ENCODE results near the gene CYP3A7.
"Not testable (repeated sequence)": the region's sequence is repeated elsewhere in the genome, so short reads cannot be mapped to it uniquely, and the experiment has no call there.

Gene CYP3A7

GRCh38 chr7:99755085-99755484 lies 20.1 kb upstream of the CYP3A7 start:
- Histone ChIP-seq H3K4me3 (ENCODE audit: low read depth, low read length, poor library complexity, severe bottlenecking) (no peak overlapping the region), H3F3A (ENCODE audit: insufficient read depth, low read length) (no peaks in the 10 kb centered on the region), H3K36me3 (ENCODE audit: insufficient read depth, low read length) (no peaks in the 10 kb centered on the region), H3K27ac (ENCODE audit: low read depth, low read length, poor library complexity, severe bottlenecking) (no peak overlapping the region), H3K9me3 (ENCODE audit: low read length) (no peaks in the 10 kb centered on the region), H3K27me3 (ENCODE audit: insufficient read depth, low read length) (no peaks in the 10 kb centered on the region; the same call in 1 of the 2 replicates), H3K79me2 (ENCODE audit: insufficient read depth, low read length) (no peaks in the 10 kb centered on the region), H4K20me1 (ENCODE audit: insufficient read depth, low read length) (no peaks in the 10 kb centered on the region), H3K9me2 (ENCODE audit: low read depth, low read length) (no peaks in the 10 kb centered on the region), H3K4me1 (ENCODE audit: insufficient read depth, low read length, severe bottlenecking) (no peaks in the 10 kb centered on the region), H3K4me2 (ENCODE audit: low read length) (no peak overlapping the region), H2AFZ (ENCODE audit: low read length) (no peak overlapping the region), H3K9ac (ENCODE audit: low read length) (no peak overlapping the region)
- TF ChIP-seq CTCF (IDR thresholded peaks at IDR 0.05; ENCODE audit: low read length) (no peak), EZH2 (IDR thresholded peaks at IDR 0.05; ENCODE audit: borderline replicate concordance, low read length) (no peak)

- Histone ChIP-seq H2AFZ (ENCODE audit: low read length) (no peak overlapping the region), H3K4me3 (ENCODE audit: low read depth, low read length, poor library complexity, severe bottlenecking) (no peak overlapping the region), H3F3A (ENCODE audit: insufficient read depth, low read length) (no peaks in the 10 kb centered on the region), H3K27me3 (ENCODE audit: insufficient read depth, low read length) (no peaks in the 10 kb centered on the region; the same call in 1 of the 2 replicates), H3K79me2 (ENCODE audit: insufficient read depth, low read length) (no peaks in the 10 kb centered on the region), H3K9ac (ENCODE audit: low read length) (no peak overlapping the region), H3K27ac (ENCODE audit: low read depth, low read length, poor library complexity, severe bottlenecking) (no peak overlapping the region), H3K9me3 (ENCODE audit: low read length) (no peaks in the 10 kb centered on the region), H3K9me2 (ENCODE audit: low read depth, low read length) (no peaks in the 10 kb centered on the region), H3K36me3 (ENCODE audit: insufficient read depth, low read length) (no peaks in the 10 kb centered on the region), H4K20me1 (ENCODE audit: insufficient read depth, low read length) (no peaks in the 10 kb centered on the region), H3K4me2 (ENCODE audit: low read length) (no peak overlapping the region), H3K4me1 (ENCODE audit: insufficient read depth, low read length, severe bottlenecking) (no peaks in the 10 kb centered on the region)
- no peak for TF ChIP-seq EZH2 (IDR thresholded peaks at IDR 0.05; ENCODE audit: borderline replicate concordance, low read length)
- no peak for TF ChIP-seq CTCF (IDR thresholded peaks at IDR 0.05; ENCODE audit: low read length)
These were observed 17.4 kb upstream of the CYP3A7 start for GRCh38 chr7:99752356-99752755.

- H3K9me2 ChIP-seq (ENCODE audit: low read depth, low read length); H3K79me2 ChIP-seq (ENCODE audit: insufficient read depth, low read length); H3K36me3 ChIP-seq (ENCODE audit: insufficient read depth, low read length); H3K27ac ChIP-seq (ENCODE audit: low read depth, low read length, poor library complexity, severe bottlenecking); H4K20me1 ChIP-seq (ENCODE audit: insufficient read depth, low read length); H3K9me3 ChIP-seq (ENCODE audit: low read length); H3K9ac ChIP-seq (ENCODE audit: low read length); H3K4me2 ChIP-seq (ENCODE audit: low read length); H3K4me1 ChIP-seq (ENCODE audit: insufficient read depth, low read length, severe bottlenecking); H2AFZ ChIP-seq (ENCODE audit: low read length); H3K4me3 ChIP-seq (ENCODE audit: low read depth, low read length, poor library complexity, severe bottlenecking); H3K27me3 ChIP-seq (ENCODE audit: insufficient read depth, low read length); H3F3A ChIP-seq (ENCODE audit: insufficient read depth, low read length): not testable (repeated sequence)
These were observed 16.5 kb upstream of the CYP3A7 start for GRCh38 chr7:99751322-99752052.
